Right renal pelvis (tissue), 4 donors: ENCODE measurements around the gene SLC6A18. TPM values are rescaled to one million over a fixed set of nuclear protein-coding genes. Genes with fewer than 3 reads are reported as not detected.

Experiments
- DNase-seq, 4 donors: peaks; one replicate each; pipeline ENCODE4 v3.0.0-alpha.2; 2013; ENCODE audit warnings: low read depth in 4 of 4, low spot score in 3 of 4, missing footprints in 1 of 4
- polyA plus RNA-seq, 4 donors: library from polyadenylated mRNA; unstranded; fragments of 120-200 nt; gene quantifications; one replicate each; pipeline ENCODE4 v1.2.1, GENCODE V29; 2013; ENCODE audit not compliant: insufficient read length in 4 of 4

SLC6A18 gene
- polyA plus RNA-seq, 4 donors: 0.24 to 3.9 (median 1.6) TPM

GRCh38 chr5:1202026-1202797 lies 23.0 kb upstream of the SLC6A18 start:
- DNase-seq: no peak

- no peak for DNase-seq
Observed at GRCh38 chr5:1202798-1203185, 22.4 kb upstream of the SLC6A18 start.

- no peak for DNase-seq
Observed at GRCh38 chr5:1203311-1203967, 21.7 kb upstream of the SLC6A18 start.

- DNase-seq: no peak
Observed at GRCh38 chr5:1203968-1204692, 21.1 kb upstream of the SLC6A18 start.

- peak in 1 of 4 donors; percentile 74 for DNase-seq
Observed at GRCh38 chr5:1204693-1205242, 20.4 kb upstream of the SLC6A18 start.

- no peak for DNase-seq
Observed at GRCh38 chr5:1205255-1206180, 19.7 kb upstream of the SLC6A18 start.

- no peak for DNase-seq
Observed at GRCh38 chr5:1206521-1207412, 18.4 kb upstream of the SLC6A18 start.

GRCh38 chr5:1207555-1207954 lies 17.6 kb upstream of the SLC6A18 start:
- DNase-seq: no peak

GRCh38 chr5:1208221-1208742 lies 16.9 kb upstream of the SLC6A18 start:
- DNase-seq: no peak

- peak in 2 of 4 donors; percentile 53 to 65 for DNase-seq
Observed at GRCh38 chr5:1208743-1209488, 16.3 kb upstream of the SLC6A18 start.

GRCh38 chr5:1209489-1209852 lies 15.7 kb upstream of the SLC6A18 start:
- DNase-seq: no peak

- no peak for DNase-seq
Observed at GRCh38 chr5:1209896-1210776, 15.0 kb upstream of the SLC6A18 start.

- DNase-seq: no peak
Observed at GRCh38 chr5:1210832-1211251, 14.3 kb upstream of the SLC6A18 start.

- no peak for DNase-seq
Observed at GRCh38 chr5:1211701-1212100, 13.5 kb upstream of the SLC6A18 start.

GRCh38 chr5:1212271-1212670 lies 12.9 kb upstream of the SLC6A18 start:
- DNase-seq: no peak

- DNase-seq: no peak
Observed at GRCh38 chr5:1212881-1213280, 12.3 kb upstream of the SLC6A18 start.

GRCh38 chr5:1213508-1214162 lies 11.5 kb upstream of the SLC6A18 start:
- DNase-seq: no peak
